GM23338 (cell line): Measurements from ENCODE around the gene MOK. TPM values are rescaled to one million over a fixed set of nuclear protein-coding genes. Genes with fewer than 3 reads are reported as not detected.

Source experiments
- ATAC-seq: fragments of 200-7000 bp; cut with Tn5 transposase; 3 replicates; pipeline ENCODE4 v1.9.1; 2020
- DNase-seq: peaks from one replicate; pipeline ENCODE4 v3.0.0-alpha.2; 2015; ENCODE audit warnings: low spot score
- H2AFZ ChIP-seq: fragments of 200-600 bp; sonication (generic); 2 replicates; pipeline ENCODE4 v1.8.0; 2016; ENCODE audit warnings: antibody characterized with exemption, mild to moderate bottlenecking, moderate library complexity
- H3F3A ChIP-seq: fragments of 200-600 bp; sonication (generic); replicated peaks from 2 replicates; pipeline ENCODE4 v1.8.0; 2017; ENCODE audit warnings: antibody characterized with exemption, mixed run types, low read depth
- H3K27ac ChIP-seq: fragments of 200-600 bp; sonication (generic); 2 replicates; pipeline ENCODE4 v1.6.1; 2016; ENCODE audit warnings: low read depth
- H3K27me3 ChIP-seq: fragments of 200-600 bp; sonication (generic); 2 replicates; pipeline ENCODE4 v1.8.0; 2016; ENCODE audit warnings: mild to moderate bottlenecking, mixed run types, moderate library complexity; ENCODE audit not compliant: insufficient read depth
- H3K36me3 ChIP-seq: fragments of 200-600 bp; sonication (generic); 2 replicates; pipeline ENCODE4 v1.8.0; 2016; ENCODE audit warnings: mild to moderate bottlenecking; ENCODE audit not compliant: insufficient read depth
- H3K4me1 ChIP-seq: fragments of 200-600 bp; sonication (generic); 2 replicates; pipeline ENCODE4 v1.8.0; 2016; ENCODE audit warnings: mild to moderate bottlenecking, moderate library complexity; ENCODE audit not compliant: insufficient read depth
- H3K4me2 ChIP-seq: fragments of 200-600 bp; sonication (generic); 2 replicates; pipeline ENCODE4 v1.7.1; 2017; ENCODE audit warnings: mixed run types
- H3K4me3 ChIP-seq: fragments of 200-600 bp; sonication (generic); 2 replicates; pipeline ENCODE4 v1.6.1; 2016; ENCODE audit warnings: mixed run types
- H3K79me2 ChIP-seq: fragments of 200-600 bp; sonication (generic); replicated peaks from 2 replicates; pipeline ENCODE4 v1.8.0; 2017; ENCODE audit warnings: mild to moderate bottlenecking; ENCODE audit not compliant: insufficient read depth
- H3K9me2 ChIP-seq: fragments of 200-600 bp; sonication (generic); 2 replicates; pipeline ENCODE4 v1.8.0; 2017; ENCODE audit not compliant: insufficient read depth
- H4K20me1 ChIP-seq: fragments of 200-600 bp; sonication (generic); replicated peaks from 2 replicates; pipeline ENCODE4 v1.8.0; 2017; ENCODE audit warnings: mild to moderate bottlenecking; ENCODE audit not compliant: insufficient read depth
- H3K27ac Mint-ChIP-seq: 2 replicates; pipeline ENCODE4 v1.8.0; 2020; ENCODE audit warnings: inconsistent platforms, mild to moderate bottlenecking, moderate library complexity, mixed read lengths
- H3K27me3 Mint-ChIP-seq: 3 replicates; pipeline ENCODE4 v1.8.0; 2022; ENCODE audit warnings: low read depth, mild to moderate bottlenecking, moderate library complexity, mixed read lengths, inconsistent platforms; ENCODE audit not compliant: insufficient read depth, poor library complexity
- H3K36me3 Mint-ChIP-seq: 3 replicates; pipeline ENCODE4 v1.8.0; 2021; ENCODE audit warnings: low read depth, mild to moderate bottlenecking, inconsistent platforms, moderate library complexity, mixed read lengths
- H3K4me1 Mint-ChIP-seq: 3 replicates; pipeline ENCODE4 v1.8.0; 2020; ENCODE audit warnings: mild to moderate bottlenecking, inconsistent platforms, mixed read lengths
- H3K4me3 Mint-ChIP-seq: 3 replicates; pipeline ENCODE4 v1.8.0; 2021; ENCODE audit warnings: moderate library complexity, mild to moderate bottlenecking, inconsistent platforms, mixed read lengths
- H3K9me3 Mint-ChIP-seq: 3 replicates; pipeline ENCODE4 v1.8.0; 2020; ENCODE audit warnings: moderate library complexity, mild to moderate bottlenecking, inconsistent platforms, mixed read lengths
- CREB1 ChIP-seq: fragments of 250-450 bp; sonication (Bioruptor Pico); IDR thresholded peaks from 2 replicates; pipeline ENCODE4 v1.5.0; 2020; ENCODE audit warnings: low read depth, mild to moderate bottlenecking, moderate library complexity
- CTCF ChIP-seq, 2 experiments: fragments of 200-600 bp in 1 of 2; sonication (generic) in 1 of 2; conservative IDR thresholded peaks; 2 replicates each; pipeline versions ENCODE4 v1.5.1 to v1.6.1; 2016 to 2017; ENCODE audit warnings: antibody characterized with exemption in 2 of 2, low read depth in 2 of 2, mild to moderate bottlenecking in 2 of 2, moderate library complexity in 1 of 2
- EZH2 ChIP-seq: fragments of 200-600 bp; sonication (generic); IDR thresholded peaks from one replicate; pipeline ENCODE4 v1.8.0; 2017; ENCODE audit warnings: antibody characterized with exemption, mild to moderate bottlenecking, low read depth; ENCODE audit not compliant: unreplicated experiment
- EZH2phosphoT487 ChIP-seq: fragments of 200-600 bp; sonication (generic); IDR thresholded peaks from one replicate; pipeline ENCODE4 v1.8.1; 2018; ENCODE audit warnings: antibody characterized with exemption; ENCODE audit not compliant: unreplicated experiment
- POLR2AphosphoS5 ChIP-seq: IDR thresholded peaks from 2 replicates; pipeline ENCODE4 v1.6.1; 2016; ENCODE audit warnings: antibody characterized with exemption, low read depth
- ZNF331 ChIP-seq: fragments of 250-450 bp; sonication (Bioruptor Pico); IDR thresholded peaks from 2 replicates; pipeline ENCODE4 v1.5.0; 2020; ENCODE audit warnings: low read depth, mild to moderate bottlenecking, moderate library complexity
- ZNF462 ChIP-seq: fragments of 250-450 bp; sonication (Bioruptor Pico); IDR thresholded peaks from 2 replicates; pipeline ENCODE4 v1.5.0; 2020; ENCODE audit warnings: mild to moderate bottlenecking, moderate library complexity
- polyA plus RNA-seq: library from polyadenylated mRNA; unstranded; fragments of >200 nt; fragmentation: Nextera tagmentation; extraction: Ambion mirVana; gene quantifications from 2 replicates; pipeline ENCODE4 v1.2.1, GENCODE V29; 2016
- total RNA-seq: library from RNA; depleted of rRNA; stranded (reverse); fragments of >200 nt; shearing (Covaris generic); gene quantifications from 2 replicates; pipeline ENCODE4 v1.2.3, GENCODE V29; 2014

The MOK gene
- total and polyA plus RNA-seq, 2 experiments from 2014 or later = 3.1 TPM

- H3K4me2 ChIP-seq = no peak overlapping the region
- Mint-ChIP-seq H3K36me3 (no peaks in the 10 kb centered on the region; the same call in 2 of the 3 replicates), H3K27me3 (peaks cover 17% of the 10 kb centered on the region), H3K9me3 (no peaks in the 10 kb centered on the region), H3K4me1 (peaks cover 5% of the 10 kb centered on the region; the same call in 2 of the 3 replicates), H3K27ac (no peak overlapping the region), H3K4me3 (no peak overlapping the region)
- peaks cover 4% of the 10 kb centered on the region; the same call in 1 of the 2 replicates for H3K27me3 ChIP-seq
- no peak for DNase-seq
- H4K20me1 ChIP-seq = no peaks in the 10 kb centered on the region
- H2AFZ ChIP-seq = no peak overlapping the region
- H3F3A ChIP-seq = no peaks in the 10 kb centered on the region
- H3K9me2 ChIP-seq = no peaks in the 10 kb centered on the region
- H3K36me3 ChIP-seq = no peaks in the 10 kb centered on the region
- TF ChIP-seq EZH2 (no peak), POLR2AphosphoS5 (no peak), EZH2phosphoT487 (no peak), ZNF462 (CRISPR knock-in tag) (no peak), CREB1 (CRISPR knock-in tag) (no peak), ZNF331 (CRISPR knock-in tag) (no peak), CTCF (conservative IDR thresholded peaks at IDR 0.05; ENCODE audit: low read depth in 2 of 2) (no peak)
- H3K4me3 ChIP-seq = no peak overlapping the region
- peaks cover 7% of the 10 kb centered on the region for H3K4me1 ChIP-seq
- no peak overlapping the region for H3K27ac ChIP-seq
- no peak for ATAC-seq
- H3K79me2 ChIP-seq = no peaks in the 10 kb centered on the region
These were observed 51.8 kb downstream of the MOK start for GRCh38 chr14:102252834-102253801.
